GM12864 (cell line): Measurements from ENCODE around the gene COG8.

Source experiments
- DNase-seq: peaks from one replicate; pipeline ENCODE4 v3.0.0-alpha.2; 2011; ENCODE audit warnings: low read depth
- H3K4me3 ChIP-seq: 2 replicates; pipeline ENCODE4 v1.5.1; 2011; ENCODE audit warnings: mild to moderate bottlenecking, low read depth, low read length, control low read depth
- CTCF ChIP-seq: IDR thresholded peaks from 2 replicates; pipeline ENCODE4 v1.5.1; 2011; ENCODE audit warnings: low read depth, mild to moderate bottlenecking, moderate library complexity, low read length, control low read depth, inconsistent platforms; ENCODE audit errors: missing control alignments

COG8 gene

GRCh38 chr16:69314534-69314933, 24.8 kb downstream of the COG8 start:
- H3K4me3 ChIP-seq = no peak overlapping the region
- TF ChIP-seq CTCF = no peak
- DNase-seq = no peak

DNA sequence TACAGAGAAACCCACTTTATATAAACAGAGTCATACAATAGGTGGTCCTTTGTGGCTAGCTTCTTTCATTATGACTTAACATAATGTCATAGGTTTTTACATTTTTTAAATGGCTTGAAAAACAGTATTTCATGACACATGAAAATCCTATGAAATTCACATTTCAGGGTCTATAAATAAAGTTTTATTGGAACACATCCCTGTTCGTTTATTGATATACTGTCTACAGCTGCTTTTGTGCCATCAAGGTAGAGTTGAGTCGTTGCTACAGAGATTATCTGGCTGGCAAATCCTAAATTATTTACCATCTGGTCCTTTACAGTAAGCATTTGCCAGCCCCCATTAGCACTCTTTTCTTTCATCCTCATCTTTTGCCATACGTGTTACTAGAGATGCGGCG, 25.9 kb downstream of the COG8 start:
- DNase-seq = no peak
- TF ChIP-seq CTCF = no peak
- H3K4me3 ChIP-seq = no peak overlapping the region

GRCh38 chr16:69311533-69312387, 27.6 kb downstream of the COG8 start:
- peak overlapping the region; percentile 81 for H3K4me3 ChIP-seq
- no peak for DNase-seq
- peak; percentile 23 for TF ChIP-seq CTCF

DNA sequence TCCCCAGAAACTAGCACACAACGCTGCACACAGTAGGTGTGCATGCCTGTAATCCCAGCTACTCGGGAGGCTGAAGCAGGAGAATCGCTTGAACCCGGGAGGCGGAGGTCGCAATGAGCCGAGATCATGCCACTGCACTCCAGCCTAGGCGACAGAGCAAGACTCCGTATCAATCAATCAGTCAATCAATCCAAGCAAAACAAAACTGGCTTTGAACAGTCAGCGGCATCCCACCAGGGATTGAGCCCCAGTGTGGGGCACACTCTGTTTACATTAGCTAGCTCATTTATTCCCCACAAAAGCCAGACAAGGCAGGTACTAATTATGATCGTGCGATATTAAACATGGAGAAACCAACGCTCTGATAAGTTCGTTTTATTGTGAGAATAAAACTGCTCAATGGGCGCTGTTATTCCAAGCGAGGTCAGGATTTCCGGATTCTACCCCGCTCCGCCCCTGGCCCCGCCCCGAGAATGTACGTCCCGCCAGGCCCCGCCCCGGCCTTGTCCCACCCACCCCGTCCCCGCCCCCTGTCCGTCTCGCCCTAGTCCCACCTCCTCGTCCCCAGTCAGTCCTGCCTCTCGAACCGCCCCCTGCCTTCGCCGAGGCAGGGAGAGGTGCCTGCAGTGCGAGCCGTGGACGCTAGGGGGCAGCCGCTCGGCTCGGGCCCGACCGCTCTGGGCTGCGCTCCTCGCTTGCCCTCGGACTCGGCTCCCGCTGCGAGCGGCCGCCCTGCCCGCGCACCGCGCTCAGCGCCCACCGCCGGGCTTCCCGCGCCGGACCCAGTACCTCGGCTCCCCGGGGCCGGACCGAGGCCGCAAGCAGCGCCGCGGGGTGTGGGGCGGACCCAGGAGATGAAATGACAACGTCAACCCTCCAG, 28.5 kb downstream of the COG8 start, which contains the start of gene VPS4A:
VPS4A (plus strand) TSS at position 698 of the 880 bp plus-strand sequence; CDS start at position 860, 162 bp downstream.
- peak; percentile 85 for TF ChIP-seq CTCF
- peak; percentile 78 for DNase-seq
- peak within 1 kb of the TSS; percentile 81 for H3K4me3 ChIP-seq

GRCh38 chr16:69309316-69309715, 30.0 kb downstream of the COG8 start:
- H3K4me3 ChIP-seq = no peak overlapping the region
- TF ChIP-seq CTCF = no peak
- no peak for DNase-seq

DNA sequence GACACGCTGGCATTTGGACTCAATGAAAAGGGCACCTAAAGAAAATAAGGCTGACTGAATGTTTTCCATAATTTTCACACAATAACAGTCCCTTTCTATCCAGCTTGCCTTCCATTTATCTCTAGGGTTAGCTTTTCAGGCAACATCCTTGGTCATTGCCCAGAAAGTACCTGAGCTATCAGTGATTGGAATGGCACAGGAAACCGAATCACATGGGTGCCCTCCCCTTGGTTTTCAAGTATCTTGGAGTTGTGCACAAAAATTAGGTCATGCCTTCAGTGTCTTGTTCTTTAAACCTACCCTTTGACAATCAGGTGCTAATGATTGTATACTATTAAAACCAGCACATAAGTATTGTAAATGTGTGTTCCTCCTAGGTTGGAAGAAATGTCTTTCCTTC, 31.5 kb downstream of the COG8 start:
- DNase-seq = no peak
- no peak for TF ChIP-seq CTCF
- no peak overlapping the region for H3K4me3 ChIP-seq
